Measurements from ENCODE around the gene HOXC12.

The HOXC12 gene

GRCh38 chr12:53939141-53940108 is 15.3 kb upstream of the HOXC12 start:
- H3K27ac ChIP-seq (ENCODE audit: extremely low read depth, low read depth, low read length): peak overlapping the region; percentile 94
- POLR2A ChIA-PET: interaction anchor here (0.7 to 2.0 kb wide), 10 partner anchors 14 to 559 kb away, joined by 3 to 8 read pairs (median 4); partner anchors contain the start of genes HOXC5, HOXC9, SMUG1 and SP1
- CTCF ChIA-PET: interaction anchor here (0.6 to 2.2 kb wide), 11 partner anchors 46 to 1225 kb away, joined by 3 to 7 read pairs (median 4); partner anchors contain the start of gene HOXC10
- H3K9me3 ChIP-seq (ENCODE audit: control insufficient read depth, insufficient read depth, low read depth, low read length): no peaks in the 10 kb centered on the region
- peak overlapping the region; percentile 63 for H3K4me3 ChIP-seq (ENCODE audit: low read depth, low read length)
- peaks cover 0 to 4% of the 10 kb centered on the region in 2 experiments; a peak in 1 of 3 replicates for H3K36me3 ChIP-seq (ENCODE audit: control insufficient read depth in 2 of 2, insufficient read depth in 1 of 2, low read length in 2 of 2)
- peaks cover 6% of the 10 kb centered on the region; the same call in 1 of the 2 replicates for H3K4me1 ChIP-seq (ENCODE audit: control insufficient read depth, insufficient read depth, low read length)
- TF ChIP-seq ZBTB11 (tag by site-specific recombination; conservative IDR thresholded peaks at IDR 0.05; ENCODE audit: low read depth): 0 out of 2 replicates have a peak, but pooled peaks have one; percentile 5
- peak; percentile 95 for TF ChIP-seq ZBTB8A (tag by site-specific recombination; IDR thresholded peaks at IDR 0.05)
- TF ChIP-seq SP2 (tag by site-specific recombination; IDR thresholded peaks at IDR 0.05): peak; percentile 54
- peak; percentile 62; the same call in 1 of the 2 replicates for TF ChIP-seq CTCF (tag by site-specific recombination; IDR thresholded peaks at IDR 0.05)
- TF ChIP-seq OSR2 (tag by site-specific recombination; IDR thresholded peaks at IDR 0.05): peak; percentile 33; the same call in 1 of the 2 replicates
- no peak for TF ChIP-seq ZNF214 (tag by site-specific recombination; IDR thresholded peaks at IDR 0.05; ENCODE audit: borderline replicate concordance)
- TF ChIP-seq ZNF335 (tag by site-specific recombination; conservative IDR thresholded peaks at IDR 0.05): peak; percentile 94
- TF ChIP-seq ZNF449 (tag by site-specific recombination; IDR thresholded peaks at IDR 0.05): peak; percentile 80
- peak; percentile 58 for TF ChIP-seq GLIS2 (tag by site-specific recombination; IDR thresholded peaks at IDR 0.05)
- TF ChIP-seq KLF10 (tag by site-specific recombination; IDR thresholded peaks at IDR 0.05): peak; percentile 28; the same call in 1 of the 2 replicates
- no peak for TF ChIP-seq IKZF3 (tag by site-specific recombination; IDR thresholded peaks at IDR 0.05)
- 0 out of 2 replicates have a peak, but pooled peaks have one; percentile 50 for TF ChIP-seq ZNF223 (tag by site-specific recombination; IDR thresholded peaks at IDR 0.05)
- 0 out of 2 replicates have a peak, but pooled peaks have one; percentile 31 for TF ChIP-seq ZNF513 (tag by site-specific recombination; IDR thresholded peaks at IDR 0.05)
- TF ChIP-seq SCRT2 (tag by site-specific recombination; IDR thresholded peaks at IDR 0.05): no peak
- TF ChIP-seq ZSCAN5A (tag by site-specific recombination; IDR thresholded peaks at IDR 0.05): 0 out of 2 replicates have a peak, but pooled peaks have one; percentile 53
- TF ChIP-seq ZNF394 (tag by site-specific recombination; IDR thresholded peaks at IDR 0.05; ENCODE audit: borderline replicate concordance): no peak
- TF ChIP-seq ZNF544 (tag by site-specific recombination; IDR thresholded peaks at IDR 0.05): no peak
- TF ChIP-seq, protein P1, sequence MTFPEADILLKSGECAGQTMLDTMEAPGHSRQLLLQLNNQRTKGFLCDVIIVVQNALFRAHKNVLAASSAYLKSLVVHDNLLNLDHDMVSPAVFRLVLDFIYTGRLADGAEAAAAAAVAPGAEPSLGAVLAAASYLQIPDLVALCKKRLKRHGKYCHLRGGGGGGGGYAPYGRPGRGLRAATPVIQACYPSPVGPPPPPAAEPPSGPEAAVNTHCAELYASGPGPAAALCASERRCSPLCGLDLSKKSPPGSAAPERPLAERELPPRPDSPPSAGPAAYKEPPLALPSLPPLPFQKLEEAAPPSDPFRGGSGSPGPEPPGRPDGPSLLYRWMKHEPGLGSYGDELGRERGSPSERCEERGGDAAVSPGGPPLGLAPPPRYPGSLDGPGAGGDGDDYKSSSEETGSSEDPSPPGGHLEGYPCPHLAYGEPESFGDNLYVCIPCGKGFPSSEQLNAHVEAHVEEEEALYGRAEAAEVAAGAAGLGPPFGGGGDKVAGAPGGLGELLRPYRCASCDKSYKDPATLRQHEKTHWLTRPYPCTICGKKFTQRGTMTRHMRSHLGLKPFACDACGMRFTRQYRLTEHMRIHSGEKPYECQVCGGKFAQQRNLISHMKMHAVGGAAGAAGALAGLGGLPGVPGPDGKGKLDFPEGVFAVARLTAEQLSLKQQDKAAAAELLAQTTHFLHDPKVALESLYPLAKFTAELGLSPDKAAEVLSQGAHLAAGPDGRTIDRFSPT (tag by site-specific recombination; IDR thresholded peaks at IDR 0.05): peak; percentile 90
- TF ChIP-seq ZNF266 (tag by site-specific recombination; IDR thresholded peaks at IDR 0.05; ENCODE audit: low read depth): no peak
- TF ChIP-seq HOXC10 (CRISPR knock-in tag; IDR thresholded peaks at IDR 0.05): no peak
- TF ChIP-seq ZNF660 (tag by site-specific recombination; IDR thresholded peaks at IDR 0.05): 0 out of 2 replicates have a peak, but pooled peaks have one; percentile 40
- TF ChIP-seq GLIS1 (tag by site-specific recombination; IDR thresholded peaks at IDR 0.05): peak; percentile 35
- TF ChIP-seq ZFHX2 (tag by site-specific recombination; conservative IDR thresholded peaks at IDR 0.05): no peak

All from HEK293 (cell line).